GM21723 (cell line): ENCODE results near the gene SCOC.

Experiments used
- ATAC-seq: cut with Tn5 transposase; IDR thresholded peaks from one replicate; pipeline ENCODE4 v1.9.1; 2021; ENCODE audit warnings: mild to moderate bottlenecking, moderate library complexity; ENCODE audit not compliant: unreplicated experiment

The SCOC gene

DNA sequence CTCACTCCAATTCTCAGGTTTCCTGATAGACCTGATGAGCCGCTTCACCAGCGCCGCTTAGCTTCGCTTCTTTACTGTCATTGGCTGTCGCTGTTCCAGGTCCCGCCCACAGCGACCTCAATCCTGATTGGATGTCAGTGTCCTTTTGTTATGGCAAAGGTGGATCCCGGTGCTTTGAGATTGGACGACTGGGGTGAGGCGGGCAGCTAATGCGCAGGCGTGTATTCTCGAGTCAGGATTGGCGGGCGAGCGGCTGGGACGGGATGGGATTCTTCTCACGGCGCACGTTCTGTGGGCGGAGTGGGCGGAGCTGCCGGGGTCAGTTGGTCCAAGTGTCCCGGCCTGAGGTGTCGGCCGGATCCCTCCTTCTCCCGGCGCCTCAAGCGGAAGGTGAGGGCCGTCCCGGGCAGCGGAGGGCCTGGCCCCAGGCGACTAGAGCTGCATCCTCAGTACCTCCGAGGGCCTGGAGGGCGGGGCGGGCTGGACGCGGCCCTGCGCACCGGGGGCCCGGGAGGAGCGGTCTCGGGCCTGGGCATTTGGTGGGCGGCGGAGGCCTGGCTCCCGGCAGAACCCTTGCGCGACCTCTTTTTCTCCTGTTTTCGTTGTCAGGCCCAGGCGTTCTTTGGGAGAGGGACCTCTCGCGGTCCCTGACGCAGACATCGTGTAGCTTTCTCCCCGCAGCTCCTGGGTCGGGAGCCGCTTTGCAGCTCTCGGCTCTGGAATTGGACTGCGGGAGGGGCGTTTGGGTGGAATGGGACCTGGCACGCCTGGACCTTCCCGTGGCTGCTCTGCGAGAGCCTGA lies at the start of gene SCOC:
Gene SCOC (plus strand): TSS at position 319 of the 802 bp plus-strand sequence. CDS start 5,525 bp downstream, outside the sequence.
- peak; percentile 97 for ATAC-seq

DNA sequence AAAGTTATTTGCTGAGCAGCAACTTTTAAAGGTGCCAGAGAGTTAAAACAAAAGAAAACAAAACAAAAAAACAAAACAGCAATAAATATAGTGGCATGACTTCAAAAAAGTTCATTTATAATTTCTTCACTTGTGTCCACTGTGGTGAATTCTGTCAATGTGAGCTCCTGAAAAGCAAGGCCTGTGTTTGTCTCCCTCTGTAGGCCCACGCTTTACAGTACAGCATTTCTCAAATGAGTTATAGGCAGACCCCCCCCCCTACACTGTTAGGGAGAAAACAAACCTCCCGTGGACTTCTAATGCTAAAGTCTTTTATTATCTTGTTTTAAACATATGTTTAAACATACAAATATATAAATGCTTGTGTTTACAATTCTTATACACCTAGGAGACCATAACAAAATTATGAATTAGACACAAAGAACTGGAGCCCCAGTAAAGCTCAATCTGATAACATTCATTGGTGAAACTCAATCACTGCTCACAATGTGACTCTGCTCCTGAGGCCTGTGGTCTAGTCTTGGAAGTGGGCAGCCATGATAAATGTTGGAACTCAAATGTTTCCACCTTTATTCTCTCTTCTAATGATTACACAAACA lies 47.0 kb upstream of the SCOC start:
- no peak for ATAC-seq

DNA sequence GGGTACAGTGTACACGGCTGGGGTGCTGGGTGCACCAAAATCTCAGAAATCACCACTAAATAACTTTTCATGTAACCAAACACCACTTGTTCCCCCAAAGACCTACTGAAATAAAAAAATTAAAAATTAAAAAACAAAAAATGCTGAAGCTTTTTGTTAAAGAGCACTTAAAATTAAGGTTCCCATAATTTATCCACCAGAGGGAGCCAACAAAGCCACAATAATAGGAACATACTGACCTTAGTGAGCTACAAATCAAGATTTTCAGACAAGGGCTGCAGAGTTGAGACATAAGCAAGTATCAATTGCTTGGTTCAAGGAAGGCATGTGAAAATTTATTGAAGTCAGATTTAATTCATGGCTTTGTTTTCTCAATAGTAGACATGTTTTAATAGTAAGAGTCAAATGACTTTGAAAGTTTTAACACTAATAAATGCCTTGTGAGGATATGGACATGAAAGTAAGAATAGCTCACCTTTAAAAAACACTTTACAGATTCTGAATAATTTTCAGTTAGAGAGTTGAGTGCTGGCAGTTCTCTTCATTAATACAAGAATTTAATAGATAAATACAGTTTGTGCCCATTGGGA lies 43.0 kb upstream of the SCOC start:
- no peak for ATAC-seq

DNA sequence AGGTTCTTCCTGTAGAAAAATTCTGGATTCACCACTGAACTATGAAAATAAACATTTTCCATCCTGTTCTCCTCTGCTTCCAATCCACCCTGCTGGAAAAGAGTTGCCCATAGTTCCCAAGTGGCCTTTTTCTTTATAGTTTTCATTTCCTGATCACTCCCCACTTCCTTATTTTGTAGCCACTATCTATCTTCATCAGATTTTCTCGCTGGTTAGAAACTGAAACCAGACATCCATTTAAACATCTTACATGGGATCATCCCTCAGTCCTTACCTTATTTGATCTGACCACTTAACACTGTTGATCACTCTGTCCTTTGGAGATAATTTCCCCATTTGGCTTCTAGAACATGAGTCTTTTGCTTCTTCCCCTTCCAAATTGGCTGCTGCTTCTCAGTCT lies 42.2 kb upstream of the SCOC start:
- ATAC-seq = no peak

DNA sequence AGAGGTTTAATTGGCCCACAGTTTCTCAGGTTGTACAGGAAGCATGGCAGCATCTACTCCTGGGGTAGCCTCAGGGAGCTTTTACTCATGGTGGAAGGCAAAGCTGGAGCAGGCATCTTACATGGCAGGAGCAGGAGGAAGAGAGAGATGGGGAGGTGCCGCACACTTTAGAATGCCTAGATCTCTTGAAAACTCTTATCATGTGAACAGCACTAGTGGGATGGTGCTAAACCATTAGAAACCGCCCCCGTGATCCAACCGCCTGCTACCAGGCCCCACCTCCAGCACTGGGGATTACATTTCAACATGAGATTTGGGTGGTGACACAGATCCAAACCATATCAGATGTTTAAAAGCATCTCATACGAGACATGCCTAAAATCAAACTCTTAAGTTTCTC lies 41.6 kb upstream of the SCOC start:
- ATAC-seq = no peak

DNA sequence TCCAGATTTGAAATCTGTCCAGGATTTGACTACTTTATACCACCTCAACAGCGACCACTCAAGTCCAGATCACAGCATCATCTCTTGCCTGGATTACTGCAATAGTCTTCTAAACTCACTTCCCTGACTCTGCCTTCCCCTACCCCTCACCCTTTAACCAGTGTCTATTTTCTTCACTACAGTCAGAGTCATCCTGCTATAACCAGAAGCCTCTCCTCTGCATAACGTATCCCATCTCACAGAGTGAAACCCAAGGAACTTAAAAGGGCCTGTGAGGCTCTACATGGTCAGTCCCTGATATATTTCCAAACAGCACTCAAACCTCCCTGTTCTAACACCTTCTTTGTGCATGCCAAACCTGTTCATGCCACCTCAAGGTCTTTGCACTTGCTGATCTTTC lies 40.7 kb upstream of the SCOC start:
- ATAC-seq = no peak

DNA sequence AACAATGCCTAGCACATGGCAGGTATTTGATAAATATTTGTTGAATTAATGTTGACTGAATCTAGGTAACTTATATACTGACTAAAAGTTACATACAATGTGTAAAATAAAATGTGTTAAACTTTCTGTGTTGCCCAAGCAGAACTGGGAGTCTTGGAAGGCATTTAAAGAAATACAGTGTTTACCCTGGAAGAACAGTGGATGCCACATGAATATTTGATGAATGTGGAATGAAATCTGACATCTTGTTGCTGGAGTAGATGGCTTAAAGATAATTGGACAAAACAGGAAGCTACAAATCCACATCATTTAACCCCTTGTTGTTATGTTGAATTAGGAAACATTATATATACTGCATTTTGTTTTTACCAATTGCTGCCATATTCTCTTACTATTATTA lies 39.9 kb upstream of the SCOC start:
- ATAC-seq = no peak

DNA sequence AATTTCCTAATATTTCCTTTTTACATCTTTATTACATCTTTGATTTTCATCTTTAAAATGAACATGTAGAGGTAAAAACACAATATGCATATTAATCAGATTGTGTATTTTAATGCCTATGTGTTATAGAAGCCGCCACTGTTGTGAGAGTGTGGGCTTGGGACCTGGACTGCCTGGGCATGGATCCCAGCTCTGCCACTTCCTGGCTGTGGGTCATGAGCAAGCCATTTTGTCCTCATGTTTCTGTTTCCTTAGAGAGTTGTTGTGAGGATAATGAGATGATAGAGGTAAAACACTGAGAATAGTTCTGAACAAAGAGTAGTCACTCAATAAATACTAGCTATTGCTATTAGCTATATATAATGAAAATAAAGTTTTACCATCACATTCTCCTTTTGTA lies 38.4 kb upstream of the SCOC start:
- ATAC-seq = no peak

DNA sequence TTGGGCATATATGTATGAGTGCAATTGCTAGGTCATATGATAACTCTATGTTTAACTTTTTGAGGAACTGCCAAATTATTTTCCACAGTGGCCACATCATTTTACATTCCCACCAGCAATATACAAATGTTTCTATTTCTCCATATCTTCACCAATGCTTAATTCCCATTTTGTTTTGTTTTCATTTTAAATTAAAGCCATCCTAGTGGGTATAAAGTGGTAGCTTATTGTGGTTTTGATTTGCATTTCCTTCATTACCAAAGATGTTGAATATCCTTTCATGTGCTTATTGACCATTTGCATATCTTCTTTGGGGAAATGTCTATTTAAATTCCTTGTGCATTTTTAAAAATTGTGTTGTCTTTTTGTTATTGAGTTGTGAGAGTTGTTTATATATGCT lies 36.7 kb upstream of the SCOC start:
- no peak for ATAC-seq

DNA sequence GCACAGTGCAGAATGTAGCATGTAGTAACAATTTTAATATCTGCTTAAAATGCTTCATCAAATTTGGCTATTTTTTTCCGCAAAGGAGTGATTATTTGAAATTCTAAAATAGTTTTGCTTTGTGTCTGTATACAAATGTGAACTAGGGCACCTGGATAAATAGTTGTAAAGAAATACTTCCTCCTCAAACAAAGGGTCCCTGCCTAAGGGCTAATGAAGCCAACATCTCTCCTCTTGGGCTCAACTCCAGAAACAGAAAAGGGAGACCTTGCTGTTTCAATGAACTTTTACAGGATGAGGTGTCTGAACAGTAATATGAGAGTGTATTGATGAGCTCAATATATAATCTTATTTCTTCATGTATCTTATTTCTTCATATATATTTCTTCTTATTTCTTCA lies 30.8 kb upstream of the SCOC start:
- no peak for ATAC-seq

DNA sequence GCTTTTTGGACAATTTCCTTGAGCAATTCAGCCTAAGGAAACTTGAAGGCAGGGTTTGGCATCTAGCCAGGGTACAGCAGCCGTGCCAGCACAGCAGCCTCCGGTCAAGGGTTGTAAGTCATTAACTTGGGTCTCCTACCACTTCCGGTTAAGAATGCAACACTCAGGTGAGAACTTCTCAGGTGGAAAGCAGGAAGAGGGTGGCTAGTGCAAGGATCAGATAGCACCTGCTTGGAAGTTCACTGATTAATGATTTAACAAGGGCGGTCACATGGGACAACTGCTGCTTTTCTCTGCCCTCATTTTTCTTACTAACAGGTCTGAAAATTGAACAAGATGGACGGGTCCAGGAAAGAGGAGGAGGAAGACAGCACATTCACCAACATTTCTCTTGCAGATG lies 30.1 kb upstream of the SCOC start:
- peak; percentile 51 for ATAC-seq

DNA sequence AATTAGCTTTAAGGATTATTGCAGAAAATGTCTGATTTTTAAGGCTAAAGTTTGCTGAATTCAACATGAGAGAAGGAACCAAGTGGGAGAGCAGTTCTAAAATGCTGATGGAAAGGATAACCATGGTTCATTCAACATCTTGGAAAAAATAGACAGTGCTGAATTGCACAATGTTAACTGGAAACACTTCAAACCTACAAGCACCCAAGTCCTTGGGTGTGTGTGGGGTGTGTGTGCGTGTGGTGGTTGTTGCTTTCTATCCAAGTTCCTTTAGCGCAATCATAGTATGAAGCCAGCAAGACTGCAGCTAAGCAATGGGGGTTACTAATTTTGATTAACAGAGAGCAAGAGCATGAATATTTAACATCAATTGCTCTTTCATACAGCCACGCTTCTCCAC lies 29.3 kb upstream of the SCOC start:
- ATAC-seq = no peak

DNA sequence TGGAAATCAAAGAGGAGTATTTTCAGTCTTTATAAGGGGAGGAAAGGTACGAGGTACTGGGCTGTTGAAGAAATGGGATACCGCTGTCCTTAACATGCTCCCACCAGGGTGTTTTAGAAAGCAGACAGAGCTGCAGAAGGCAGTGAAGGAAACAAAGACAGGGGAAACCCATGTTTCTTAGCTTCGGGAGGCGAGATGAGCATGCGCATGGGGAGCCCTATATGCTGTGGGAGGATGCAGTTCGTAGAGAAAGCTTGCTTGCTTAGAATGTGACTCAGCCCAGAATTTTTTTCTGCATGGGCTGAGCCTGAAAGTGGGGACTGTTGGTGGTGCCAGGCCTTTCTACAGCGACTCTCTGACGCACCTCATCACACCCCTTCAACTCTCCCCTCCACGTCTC lies 28.8 kb upstream of the SCOC start:
- no peak for ATAC-seq

DNA sequence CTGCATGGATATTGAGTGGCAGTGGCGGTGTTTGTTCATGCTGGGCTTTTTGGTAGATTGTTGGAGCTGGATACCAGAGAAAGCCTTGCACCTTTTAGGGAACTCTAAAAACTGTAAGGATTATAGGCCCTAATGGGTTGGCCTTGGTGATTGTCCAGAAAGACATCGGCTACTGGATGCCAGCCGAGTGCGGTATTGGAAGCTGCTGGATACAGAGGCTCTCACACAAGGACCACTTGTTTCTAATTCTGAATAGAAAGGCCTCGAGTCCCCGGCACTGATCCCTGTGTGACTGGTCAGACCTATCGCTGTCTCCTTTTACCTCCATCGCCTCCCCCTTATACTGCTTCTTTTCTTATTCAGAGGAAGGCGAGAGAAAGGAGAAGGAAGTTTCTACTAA lies 27.3 kb upstream of the SCOC start:
- ATAC-seq = no peak

DNA sequence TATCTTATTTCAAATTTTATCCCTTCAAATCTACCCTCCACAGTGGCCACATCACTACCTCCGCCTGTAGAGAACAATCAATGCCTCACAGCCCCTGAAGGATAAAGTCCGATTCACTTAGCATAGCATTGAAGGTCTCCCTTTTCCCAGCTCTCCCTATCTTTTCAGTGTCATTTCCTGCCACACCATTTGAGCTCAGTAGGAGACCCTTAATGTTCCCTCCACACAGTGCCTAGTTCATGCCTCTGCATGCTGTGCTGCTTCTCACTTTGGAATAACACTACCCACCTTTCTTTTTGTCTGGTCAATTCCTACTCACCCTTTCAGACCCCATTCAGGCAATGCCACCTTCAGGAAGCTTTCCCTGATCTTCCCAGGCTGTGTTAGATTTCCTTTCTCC lies 23.6 kb upstream of the SCOC start:
- ATAC-seq = no peak

DNA sequence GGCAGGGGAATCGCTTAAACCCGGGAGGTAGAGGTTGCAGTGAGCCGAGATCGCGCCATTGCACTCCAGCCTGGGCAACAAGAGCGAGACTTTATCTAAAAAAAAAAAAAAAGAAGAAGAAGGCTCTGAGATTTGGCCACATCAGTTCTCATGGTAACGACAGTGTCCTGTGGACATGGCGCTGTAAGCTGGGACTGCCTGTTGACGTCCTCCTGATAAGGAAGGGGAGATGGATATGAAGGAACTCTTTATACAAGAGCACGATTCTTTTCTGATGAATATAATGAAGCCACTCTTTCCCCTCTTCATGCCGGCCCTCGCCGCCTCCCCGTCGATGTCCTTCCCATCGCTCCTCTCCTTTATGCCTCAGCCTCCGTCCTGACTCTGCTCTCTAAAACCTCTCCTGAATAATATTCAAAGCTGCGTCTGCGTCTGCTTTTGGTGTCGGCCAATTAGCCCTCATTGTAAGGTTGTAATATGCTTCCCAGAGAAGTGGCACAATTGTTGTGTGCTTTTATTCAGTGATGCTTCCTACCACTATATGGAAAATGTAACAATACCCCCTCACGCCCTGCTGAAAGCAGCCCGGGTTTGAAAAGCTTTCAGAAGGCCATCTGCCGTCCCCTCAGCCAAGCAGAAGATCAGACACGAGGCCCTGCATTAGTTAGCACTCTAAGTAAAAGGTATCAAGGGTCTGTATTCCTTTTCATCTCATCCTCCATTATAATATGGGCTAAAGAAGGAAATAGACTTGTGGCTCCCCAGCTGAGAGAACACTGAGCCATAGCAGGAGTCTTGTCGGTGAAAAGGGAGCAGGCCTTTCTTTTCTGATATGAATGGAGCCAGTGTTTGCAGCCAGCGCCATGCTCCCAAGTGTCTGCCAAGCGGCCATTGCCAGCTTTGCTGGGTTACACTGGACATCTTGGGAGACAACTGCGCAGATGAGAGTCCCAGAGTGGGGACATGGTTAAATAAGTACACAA lies 22.1 kb upstream of the SCOC start:
- no peak for ATAC-seq

DNA sequence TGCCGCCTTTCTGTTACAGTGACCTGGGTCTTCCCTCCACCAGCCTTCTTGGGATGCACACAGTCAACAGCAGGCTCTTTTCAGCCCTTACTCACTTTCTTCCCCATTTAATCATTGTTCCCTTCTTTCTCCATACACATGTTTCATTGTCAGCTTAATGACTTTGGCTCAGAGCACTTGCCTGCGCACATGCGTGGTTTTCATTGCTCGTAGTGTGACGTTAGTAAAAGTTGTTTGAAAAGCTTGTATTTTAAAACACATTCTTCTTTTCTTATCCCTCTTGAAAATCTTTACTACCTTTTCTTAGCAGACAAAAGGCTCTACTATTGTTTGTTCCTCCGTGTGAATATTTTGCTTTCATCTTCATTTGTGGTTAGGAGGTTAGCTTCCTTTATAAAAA lies 19.7 kb upstream of the SCOC start:
- ATAC-seq = no peak

DNA sequence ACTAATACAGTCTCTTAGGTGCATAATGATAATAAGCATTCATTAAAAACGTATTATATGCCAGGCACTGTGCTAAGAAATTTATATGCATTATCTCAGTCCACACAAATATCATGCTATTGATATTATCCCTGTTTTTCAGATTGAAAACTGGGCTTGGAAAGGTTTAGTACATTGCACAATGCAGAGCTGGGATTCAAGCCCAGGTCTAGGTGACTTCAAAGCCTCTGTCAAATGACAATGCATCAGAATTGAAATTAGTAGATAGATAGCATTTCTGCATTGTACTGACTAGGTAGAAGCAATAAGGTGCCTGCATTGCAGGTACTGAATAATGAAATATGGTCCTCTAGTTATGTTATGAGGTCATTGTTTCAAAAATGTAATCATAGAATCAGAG lies 18.2 kb upstream of the SCOC start:
- no peak for ATAC-seq

DNA sequence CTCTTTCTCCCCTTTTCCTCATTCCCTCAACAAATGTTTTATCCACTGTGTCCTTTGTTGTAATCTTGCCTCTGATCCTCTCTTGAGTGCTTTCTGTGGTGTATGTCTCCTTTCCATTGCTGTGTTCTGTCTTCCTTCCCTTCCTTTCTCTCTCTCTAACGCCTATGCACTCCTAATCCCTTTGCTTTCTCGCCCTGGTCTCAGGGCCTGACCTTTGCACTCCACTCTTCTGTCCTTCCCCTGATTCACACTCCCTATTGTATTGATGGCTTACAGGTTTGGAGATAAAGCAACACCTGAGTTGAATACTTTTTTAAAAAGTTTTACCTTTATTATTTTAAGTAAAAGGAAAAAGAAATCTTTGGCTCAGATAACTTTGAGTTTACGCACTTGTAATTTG lies 15.6 kb upstream of the SCOC start:
- no peak for ATAC-seq

DNA sequence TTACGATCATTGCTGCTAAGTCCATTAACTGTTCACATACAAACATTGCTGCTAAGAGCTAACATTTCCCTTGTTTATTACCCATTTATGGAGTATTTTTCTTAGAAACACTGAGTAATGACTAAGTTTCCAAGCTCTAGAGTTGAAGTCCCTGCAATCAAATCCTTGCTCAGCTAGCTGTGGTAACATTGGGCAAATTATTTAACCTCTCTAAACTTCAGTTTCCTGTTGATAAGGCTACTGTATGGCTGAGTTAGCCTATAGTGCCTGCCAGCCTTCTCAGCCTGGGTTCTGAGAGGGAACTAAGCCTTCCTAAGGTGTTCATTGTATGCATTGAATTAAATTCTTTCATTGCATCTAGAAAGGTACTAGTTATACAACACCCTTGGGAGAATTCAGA lies 15.2 kb upstream of the SCOC start:
- no peak for ATAC-seq
